ENCODE results near the gene CAMK1D.

- no peak; a peak in 1 of 4 replicates for TF ChIP-seq IKZF2 (IDR thresholded peaks at IDR 0.05)
- no peak for TF ChIP-seq CTCF (IDR thresholded peaks at IDR 0.05 in 2 of 3, conservative IDR thresholded peaks at IDR 0.05 in 1 of 3; ENCODE audit: control insufficient read depth in 2 of 3, extremely low read depth in 1 of 3, insufficient read depth in 1 of 3, low read depth in 3 of 3, low read length in 3 of 3)
- TF ChIP-seq DPF2 (IDR thresholded peaks at IDR 0.05): no peak
- TF ChIP-seq POLR2A (IDR thresholded peaks at IDR 0.05; ENCODE audit: low read depth, low read length): no peak
- TF ChIP-seq ZNF24 (IDR thresholded peaks at IDR 0.05): no peak
- TF ChIP-seq CREB1 (IDR thresholded peaks at IDR 0.05; ENCODE audit: low read depth): no peak
- no peak for TF ChIP-seq EP300 (IDR thresholded peaks at IDR 0.05; ENCODE audit: borderline replicate concordance in 1 of 2, control insufficient read depth in 1 of 2, low read depth in 2 of 2, low read length in 2 of 2)
- no peak for TF ChIP-seq ZNF687 (IDR thresholded peaks at IDR 0.05)
- TF ChIP-seq BRCA1 (IDR thresholded peaks at IDR 0.05; ENCODE audit: low read depth, low read length): no peak
- TF ChIP-seq CHD2 (IDR thresholded peaks at IDR 0.05; ENCODE audit: borderline replicate concordance, low read depth, low read length): no peak
- no peak for TF ChIP-seq POLR2AphosphoS5 (IDR thresholded peaks at IDR 0.05; ENCODE audit: low read length)
- no peak for TF ChIP-seq EZH2 (IDR thresholded peaks at IDR 0.05; ENCODE audit: borderline replicate concordance, control insufficient read depth, low read depth, low read length)
These were observed 15.2 kb upstream of the CAMK1D start for GRCh38 chr10:12334186-12334530.

Data from GM12878 (cell line).